H1 (cell line): Measurements from ENCODE around the gene S100PBP. TPM values are rescaled to one million over a fixed set of nuclear protein-coding genes. Genes with fewer than 3 reads are reported as not detected.

Source experiments
- CTCF ChIA-PET: fragments of 300-600 bp; sonication (Branson Sonifier 250); formaldehyde crosslinking; loops from one replicate; lab custom pipeline; 2021; ENCODE audit not compliant: partially characterized antibody; lab: Charles Lee
- POLR2A ChIA-PET: fragments of 300-600 bp; sonication (Branson Sonifier 250); formaldehyde crosslinking; loops from one replicate; lab custom pipeline; 2021; ENCODE audit warnings: inconsistent platforms; ENCODE audit not compliant: partially characterized antibody; lab: Charles Lee
- DNase-seq, 2 experiments: peaks; one replicate each; pipeline versions ENCODE4 v3.0.0 to v3.0.0-alpha.2; 2010 to 2022; ENCODE audit warnings: low spot score in 2 of 2, low read depth in 1 of 2, mixed read lengths in 1 of 2
- FAIRE-seq: peaks from 2 replicates; lab custom pipeline; 2011; peaks lifted over from hg19 to GRCh38; lab: Jason Lieb, UNC
- H2AFZ ChIP-seq: 2 replicates; pipeline ENCODE4 v1.8.1; 2012; ENCODE audit warnings: low read length, inconsistent platforms
- H2AK5ac ChIP-seq: 2 replicates; pipeline ENCODE4 v1.6.1; 2013; ENCODE audit warnings: low read depth, low read length
- H2BK120ac ChIP-seq: replicated peaks from 2 replicates; pipeline ENCODE3; 2013; ENCODE audit warnings: low read depth, low read length, inconsistent platforms
- H2BK12ac ChIP-seq: 2 replicates; pipeline ENCODE4 v1.6.1; 2013; ENCODE audit warnings: low read depth, low read length
- H2BK15ac ChIP-seq: 2 replicates; pipeline ENCODE4 v1.6.1; 2013; ENCODE audit warnings: low read length
- H2BK20ac ChIP-seq: 2 replicates; pipeline ENCODE4 v1.6.1; 2013; ENCODE audit warnings: low read length
- H2BK5ac ChIP-seq: 2 replicates; pipeline ENCODE4 v1.6.1; 2013; ENCODE audit warnings: low read depth, low read length
- H3K14ac ChIP-seq: 2 replicates; pipeline ENCODE4 v1.6.1; 2013; ENCODE audit warnings: inconsistent platforms; ENCODE audit not compliant: insufficient read length
- H3K18ac ChIP-seq: 2 replicates; pipeline ENCODE4 v1.6.1; 2013; ENCODE audit warnings: low read length; ENCODE audit errors: extremely low read depth
- H3K23ac ChIP-seq: 2 replicates; pipeline ENCODE4 v1.6.1; 2013; ENCODE audit warnings: inconsistent platforms; ENCODE audit not compliant: insufficient read length
- H3K23me2 ChIP-seq: 2 replicates; pipeline ENCODE4 v1.6.1; 2013; ENCODE audit warnings: low read depth, low read length
- H3K27ac ChIP-seq: 2 replicates; pipeline ENCODE4 v1.6.1; 2011; ENCODE audit warnings: low read depth, low read length, inconsistent platforms
- H3K27me3 ChIP-seq, 4 experiments: replicated peaks in 1 of 4; 1 replicate in 1 of 4; 2 replicates in 3 of 4; pipeline versions ENCODE4 v1.6.1 to v1.8.1; 2011 to 2013; ENCODE audit warnings: low read length in 3 of 4, mild to moderate bottlenecking in 3 of 4, inconsistent platforms in 2 of 4, mixed read lengths in 2 of 4, moderate library complexity in 1 of 4; ENCODE audit not compliant: control insufficient read depth in 3 of 4, insufficient read depth in 3 of 4; ENCODE audit errors: extremely low read depth in 1 of 4
- H3K36me3 ChIP-seq, 4 experiments: 2 replicates each; pipeline versions ENCODE4 v1.6.1 to v1.8.1; 2011 to 2013; ENCODE audit warnings: mild to moderate bottlenecking in 4 of 4, low read length in 3 of 4, moderate library complexity in 2 of 4, control low read depth in 1 of 4, inconsistent platforms in 1 of 4; ENCODE audit not compliant: insufficient read depth in 4 of 4, control insufficient read depth in 2 of 4
- H3K4ac ChIP-seq: replicated peaks from 2 replicates; pipeline ENCODE3; 2013; ENCODE audit warnings: low read length, low read depth, mixed read lengths, inconsistent platforms; ENCODE audit not compliant: insufficient read length
- H3K4me1 ChIP-seq, 4 experiments: replicated peaks in 1 of 4; 1 replicate in 1 of 4; 2 replicates in 3 of 4; pipeline versions ENCODE4 v1.6.1 to v1.8.1; 2011 to 2013; ENCODE audit warnings: low read length in 3 of 4, inconsistent platforms in 2 of 4, mixed read lengths in 1 of 4; ENCODE audit not compliant: insufficient read depth in 4 of 4, control insufficient read depth in 3 of 4
- H3K4me2 ChIP-seq, 2 experiments: 2 replicates each; pipeline versions ENCODE4 v1.6.1 to v1.8.1; 2011 to 2013; ENCODE audit warnings: low read depth in 2 of 2, low read length in 2 of 2, control low read depth in 1 of 2, inconsistent platforms in 1 of 2, mild to moderate bottlenecking in 1 of 2; ENCODE audit not compliant: insufficient read depth in 1 of 2
- H3K4me3 ChIP-seq, 4 experiments: fragments of 200-600, 300-600 bp in 1 of 4; sonication (generic), shearing (Covaris generic), sonication (Bioruptor Twin) in 1 of 4; 2 replicates each; pipeline versions ENCODE4 v1.5.1 to v1.8.1; 2011 to 2016; ENCODE audit warnings: low read length in 4 of 4, low read depth in 3 of 4, control low read depth in 2 of 4, inconsistent platforms in 2 of 4, mild to moderate bottlenecking in 2 of 4, mixed read lengths in 1 of 4, moderate library complexity in 1 of 4; ENCODE audit not compliant: insufficient read depth in 2 of 4; ENCODE audit errors: extremely low read depth in 1 of 4
- H3K56ac ChIP-seq: replicated peaks from 2 replicates; pipeline ENCODE3; 2013; ENCODE audit warnings: low read depth, mild to moderate bottlenecking, mixed read lengths, low read length, inconsistent platforms; ENCODE audit not compliant: insufficient read length
- H3K79me1 ChIP-seq: 2 replicates; pipeline ENCODE4 v1.6.1; 2013; ENCODE audit warnings: low read depth, low read length, control low read depth
- H3K79me2 ChIP-seq, 2 experiments: 2 replicates each; pipeline versions ENCODE4 v1.6.1 to v1.8.1; 2012 to 2013; ENCODE audit warnings: low read length in 2 of 2, mild to moderate bottlenecking in 2 of 2, inconsistent platforms in 1 of 2; ENCODE audit not compliant: insufficient read depth in 2 of 2, control insufficient read depth in 1 of 2
- H3K9ac ChIP-seq, 4 experiments: replicated peaks in 1 of 4; 1 replicate in 1 of 4; 2 replicates in 3 of 4; pipeline versions ENCODE4 v1.6.1 to v1.8.1; 2011 to 2013; ENCODE audit warnings: low read depth in 3 of 4, low read length in 3 of 4, control low read depth in 2 of 4, mild to moderate bottlenecking in 2 of 4, moderate library complexity in 2 of 4, inconsistent platforms in 1 of 4; ENCODE audit errors: extremely low read depth in 1 of 4
- H3K9me3 ChIP-seq, 2 experiments: 2 replicates each; pipeline versions ENCODE4 v1.6.1 to v1.8.1; 2012 to 2013; ENCODE audit warnings: mild to moderate bottlenecking in 2 of 2, moderate library complexity in 2 of 2, control low read depth in 1 of 2, inconsistent platforms in 1 of 2, low read depth in 1 of 2, low read length in 1 of 2, mixed read lengths in 1 of 2; ENCODE audit not compliant: insufficient read depth in 2 of 2
- H4K20me1 ChIP-seq, 2 experiments: replicated peaks in 1 of 2; 2 replicates each; pipeline versions ENCODE3 to v1.8.1; 2011 to 2013; ENCODE audit warnings: inconsistent platforms in 2 of 2, low read length in 2 of 2, mild to moderate bottlenecking in 1 of 2; ENCODE audit not compliant: insufficient read depth in 2 of 2, control insufficient read depth in 1 of 2
- H4K5ac ChIP-seq: 2 replicates; pipeline ENCODE4 v1.6.1; 2013; ENCODE audit warnings: low read length, low read depth, mixed read lengths, inconsistent platforms; ENCODE audit not compliant: insufficient read length
- H4K8ac ChIP-seq: 2 replicates; pipeline ENCODE4 v1.8.0; 2013; ENCODE audit warnings: mild to moderate bottlenecking, moderate library complexity, low read length, inconsistent platforms; ENCODE audit not compliant: insufficient read depth; ENCODE audit errors: extremely low read depth
- H4K91ac ChIP-seq: replicated peaks from 2 replicates; pipeline ENCODE3; 2013; ENCODE audit warnings: low read length, mixed read lengths, inconsistent platforms; ENCODE audit not compliant: insufficient read length
- WGBS, 2 experiments: shearing (Covaris generic) in 1 of 2; methylation state at CpG; one replicate each; pipeline versions ENCODE4 v1.1.6 to v1.1.7; 2013 to 2015; ENCODE audit warnings: low lambda C conversion rate in 2 of 2, mixed read lengths in 2 of 2, inconsistent platforms in 1 of 2, low coverage in 1 of 2, missing lambda C conversion rate in 1 of 2; ENCODE audit not compliant: insufficient replicate concordance in 2 of 2, insufficient coverage in 1 of 2, insufficient read length in 1 of 2; ENCODE audit errors: extremely low coverage in 1 of 2, missing lambda C conversion rate in 1 of 2; 5-methylcytosine and 5-hydroxymethylcytosine counted together
- polyA plus RNA-seq, 7 experiments: library from polyadenylated mRNA; depleted of rRNA in 3 of 7; stranded (reverse) in 5 of 7; unstranded in 2 of 7; fragments of >200 nt in 5 of 7; fragments of 200-250 nt in 2 of 7; gene quantifications; 1 replicate in 5 of 7; 2 replicates in 1 of 7; 4 replicates in 1 of 7; pipeline versions ENCODE4 v1.2.1 to v1.2.3, GENCODE V29; 2011 to 2013; ENCODE audit warnings: missing spikeins in 2 of 7, mixed read lengths in 2 of 7
- total RNA-seq: library from RNA; stranded (reverse); fragmentation: NEBNext Ultra II Directional; extraction: Animal tissue kit (Norgen Biotek cat#: 25700); gene quantifications from 2 replicates; pipeline ENCODE4 v1.2.1, GENCODE V29; 2021

S100PBP gene
- total and polyA plus RNA-seq, 2 of the 8 experiments (the other 6 are each of a cell fraction or from before 2014, with no cell fraction given) = 43.8 to 68.3 TPM

- no peak overlapping the region for H3K4me2 ChIP-seq
- no peak overlapping the region for H3K23ac ChIP-seq
- no peak overlapping the region for H3K4me3 ChIP-seq
- H3K9me3 ChIP-seq = no peaks in the 10 kb centered on the region
- H4K20me1 ChIP-seq = peaks cover under 1 to 4% of the 10 kb centered on the region in 2 experiments
- H3K9ac ChIP-seq = no peak overlapping the region
- no peak overlapping the region for H2AFZ ChIP-seq
- H2AK5ac ChIP-seq = no peak overlapping the region
- H3K79me1 ChIP-seq = no peaks in the 10 kb centered on the region
- H3K79me2 ChIP-seq = no peaks in the 10 kb centered on the region
- H2BK5ac ChIP-seq = no peak overlapping the region
- H3K4me1 ChIP-seq = peaks cover 0 to 11% (median 8%) of the 10 kb centered on the region in 4 experiments; a peak in 6 of 7 replicates
- H3K27ac ChIP-seq = no peak overlapping the region
- H3K18ac ChIP-seq = no peak overlapping the region
- POLR2A ChIA-PET = interaction anchor here (0.7 to 1.4 kb wide), 2 partner anchors 60 to 65 kb away, joined by 3 read pairs; partner anchors contain the start of gene RNF19B
- H3K36me3 ChIP-seq = no peaks in the 10 kb centered on the region
- no peak overlapping the region for H4K91ac ChIP-seq
- no peak overlapping the region for H4K8ac ChIP-seq
- no peak overlapping the region for H2BK120ac ChIP-seq
- peaks cover 11% of the 10 kb centered on the region; the same call in 1 of the 2 replicates for H3K23me2 ChIP-seq
- H2BK15ac ChIP-seq = no peak overlapping the region
- WGBS, 2 experiments = 92% methylated on average over 2 of the region's 2 CpGs; no CpG with 5 or more reads in 1 of the 2 experiments
- H2BK12ac ChIP-seq = no peak overlapping the region
- FAIRE-seq = no peak
- no peak overlapping the region for H4K5ac ChIP-seq
- no peak overlapping the region for H2BK20ac ChIP-seq
- CTCF ChIA-PET = interaction anchor here (0.5 to 1.6 kb wide), 8 partner anchors 12 to 307 kb away, joined by 3 to 5 read pairs (median 3); no protein-coding TSS in a partner anchor
- no peak overlapping the region for H3K4ac ChIP-seq
- H3K14ac ChIP-seq = no peak overlapping the region
- no peak for DNase-seq
- peaks cover 12 to 28% (median 24%) of the 10 kb centered on the region in 4 experiments for H3K27me3 ChIP-seq
- H3K56ac ChIP-seq = no peak overlapping the region
Measured at GRCh38 chr1:32904797-32905196, 87.3 kb downstream of the S100PBP start.
